GM19452 (cell line): ENCODE measurements around the gene CDK5RAP3.
"Not testable (repeated sequence)": the region's sequence is repeated elsewhere in the genome, so short reads cannot be mapped to it uniquely, and the experiment has no call there.

Source experiments
- ATAC-seq: cut with Tn5 transposase; IDR thresholded peaks from one replicate; pipeline ENCODE4 v1.9.1; 2021; ENCODE audit not compliant: unreplicated experiment

The CDK5RAP3 gene

GRCh38 chr17:47973541-47973940 lies 2.6 kb downstream of the CDK5RAP3 start:
- no peak for ATAC-seq

GRCh38 chr17:47975189-47975822 lies 4.4 kb downstream of the CDK5RAP3 start:
- no peak for ATAC-seq

GRCh38 chr17:47975823-47976205 lies 4.9 kb downstream of the CDK5RAP3 start:
- no peak for ATAC-seq

- no peak for ATAC-seq
Observed at GRCh38 chr17:47978324-47978723, 7.4 kb downstream of the CDK5RAP3 start.

- ATAC-seq: no peak
Observed at GRCh38 chr17:47980541-47980940, 9.6 kb downstream of the CDK5RAP3 start.

GRCh38 chr17:47981462-47981861 lies 10.5 kb downstream of the CDK5RAP3 start:
- ATAC-seq: no peak

- ATAC-seq: no peak
Observed at GRCh38 chr17:47982091-47982617, 11.2 kb downstream of the CDK5RAP3 start.

- ATAC-seq: no peak
Observed at GRCh38 chr17:47982645-47983390, 11.9 kb downstream of the CDK5RAP3 start.

GRCh38 chr17:47983492-47984223 lies 12.7 kb downstream of the CDK5RAP3 start:
- ATAC-seq: no peak

GRCh38 chr17:47986520-47986919 lies 15.6 kb downstream of the CDK5RAP3 start:
- no peak for ATAC-seq

GRCh38 chr17:47987240-47987835 lies 16.4 kb downstream of the CDK5RAP3 start:
- no peak for ATAC-seq

- not testable (repeated sequence) for ATAC-seq
Observed at GRCh38 chr17:47988445-47988844, 17.5 kb downstream of the CDK5RAP3 start.

GRCh38 chr17:47989159-47989558 lies 18.2 kb downstream of the CDK5RAP3 start:
- no peak for ATAC-seq

GRCh38 chr17:47989700-47990099 lies 18.8 kb downstream of the CDK5RAP3 start:
- no peak for ATAC-seq

GRCh38 chr17:47990962-47991731 lies 20.2 kb downstream of the CDK5RAP3 start:
- ATAC-seq: no peak

- no peak for ATAC-seq
Observed at GRCh38 chr17:47992216-47992615, 21.3 kb downstream of the CDK5RAP3 start.

GRCh38 chr17:47993031-47993564 lies 22.2 kb downstream of the CDK5RAP3 start:
- no peak for ATAC-seq

- ATAC-seq: no peak
Observed at GRCh38 chr17:47993964-47994363, 23.1 kb downstream of the CDK5RAP3 start.

- ATAC-seq: no peak
Observed at GRCh38 chr17:47994724-47995123, 23.8 kb downstream of the CDK5RAP3 start.

GRCh38 chr17:47995241-47995935 lies 24.5 kb downstream of the CDK5RAP3 start:
- ATAC-seq: no peak
